ENCODE data around the gene RABEP1.

- TF ChIP-seq, protein P1, sequence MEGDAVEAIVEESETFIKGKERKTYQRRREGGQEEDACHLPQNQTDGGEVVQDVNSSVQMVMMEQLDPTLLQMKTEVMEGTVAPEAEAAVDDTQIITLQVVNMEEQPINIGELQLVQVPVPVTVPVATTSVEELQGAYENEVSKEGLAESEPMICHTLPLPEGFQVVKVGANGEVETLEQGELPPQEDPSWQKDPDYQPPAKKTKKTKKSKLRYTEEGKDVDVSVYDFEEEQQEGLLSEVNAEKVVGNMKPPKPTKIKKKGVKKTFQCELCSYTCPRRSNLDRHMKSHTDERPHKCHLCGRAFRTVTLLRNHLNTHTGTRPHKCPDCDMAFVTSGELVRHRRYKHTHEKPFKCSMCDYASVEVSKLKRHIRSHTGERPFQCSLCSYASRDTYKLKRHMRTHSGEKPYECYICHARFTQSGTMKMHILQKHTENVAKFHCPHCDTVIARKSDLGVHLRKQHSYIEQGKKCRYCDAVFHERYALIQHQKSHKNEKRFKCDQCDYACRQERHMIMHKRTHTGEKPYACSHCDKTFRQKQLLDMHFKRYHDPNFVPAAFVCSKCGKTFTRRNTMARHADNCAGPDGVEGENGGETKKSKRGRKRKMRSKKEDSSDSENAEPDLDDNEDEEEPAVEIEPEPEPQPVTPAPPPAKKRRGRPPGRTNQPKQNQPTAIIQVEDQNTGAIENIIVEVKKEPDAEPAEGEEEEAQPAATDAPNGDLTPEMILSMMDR (conservative IDR thresholded peaks at IDR 0.05; ENCODE audit: low read depth, low read length), result no peak
- no peak for TF ChIP-seq EZH2 (IDR thresholded peaks at IDR 0.05; ENCODE audit: borderline replicate concordance, low read depth, low read length, poor library complexity, severe bottlenecking)
Observed at GRCh38 chr17:5405400-5405799, 123.3 kb downstream of the RABEP1 start.

Measured in A673 (cell line).